Activated CD4-positive, alpha-beta T cell treated with anti-CD3 and anti-CD28 coated beads, Interleukin-2, Interleukin-4, amounts not matched to agents 100 ng/mL and 50 ng/mL, durations not matched to agents 16 hours and 8 hours (primary cell): ENCODE measurements around the gene ATG7.
"Not testable (repeated sequence)": the region's sequence is repeated elsewhere in the genome, so short reads cannot be mapped to it uniquely, and the experiment has no call there.

ENCODE experiments used
- DNase-seq: peaks from one replicate; pipeline ENCODE4 v3.0.0-alpha.2; 2020; ENCODE audit warnings: low spot score

ATG7 gene

DNA sequence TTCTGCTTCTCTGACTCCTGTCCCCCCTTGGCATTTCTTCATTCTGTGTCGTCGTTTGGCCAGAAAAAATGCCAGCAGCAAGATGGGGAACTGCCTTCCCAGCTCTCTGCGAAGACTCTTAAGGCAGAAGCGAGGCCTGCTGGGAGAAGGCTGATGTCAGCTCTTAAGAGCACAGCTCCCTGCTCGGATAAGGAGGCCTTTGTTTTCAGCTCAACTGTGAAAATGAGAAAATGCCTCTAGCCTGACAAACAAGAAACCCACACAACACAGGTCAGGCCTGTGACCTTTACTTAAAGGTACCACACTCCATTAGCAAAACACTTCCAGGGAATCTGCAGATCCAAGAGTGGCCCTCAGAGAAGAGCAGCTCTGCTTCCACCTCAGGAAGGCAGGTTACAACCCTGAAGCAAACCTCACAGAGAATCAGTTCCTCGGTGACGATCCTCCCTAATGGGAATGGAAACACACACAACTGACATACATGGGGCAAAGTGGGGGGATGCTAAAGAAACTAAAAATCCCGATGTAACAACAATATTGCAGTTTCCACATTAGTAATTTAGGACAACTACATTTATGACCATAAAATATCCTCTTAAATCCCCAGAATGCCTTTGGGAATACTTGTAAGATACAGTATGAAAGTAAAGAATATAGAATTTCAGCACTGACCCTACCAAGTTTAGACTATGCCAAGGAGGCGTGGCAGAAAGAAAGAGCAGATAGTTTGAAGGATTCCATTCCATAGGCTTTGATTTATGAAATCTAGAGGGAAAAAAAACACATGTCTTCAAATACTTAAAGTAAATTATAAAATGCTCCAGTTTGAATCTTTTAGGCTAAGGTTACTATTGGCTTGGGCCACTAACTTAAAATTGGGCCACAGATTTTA lies 319.4 kb downstream of the ATG7 start:
- DNase-seq: no peak

DNA sequence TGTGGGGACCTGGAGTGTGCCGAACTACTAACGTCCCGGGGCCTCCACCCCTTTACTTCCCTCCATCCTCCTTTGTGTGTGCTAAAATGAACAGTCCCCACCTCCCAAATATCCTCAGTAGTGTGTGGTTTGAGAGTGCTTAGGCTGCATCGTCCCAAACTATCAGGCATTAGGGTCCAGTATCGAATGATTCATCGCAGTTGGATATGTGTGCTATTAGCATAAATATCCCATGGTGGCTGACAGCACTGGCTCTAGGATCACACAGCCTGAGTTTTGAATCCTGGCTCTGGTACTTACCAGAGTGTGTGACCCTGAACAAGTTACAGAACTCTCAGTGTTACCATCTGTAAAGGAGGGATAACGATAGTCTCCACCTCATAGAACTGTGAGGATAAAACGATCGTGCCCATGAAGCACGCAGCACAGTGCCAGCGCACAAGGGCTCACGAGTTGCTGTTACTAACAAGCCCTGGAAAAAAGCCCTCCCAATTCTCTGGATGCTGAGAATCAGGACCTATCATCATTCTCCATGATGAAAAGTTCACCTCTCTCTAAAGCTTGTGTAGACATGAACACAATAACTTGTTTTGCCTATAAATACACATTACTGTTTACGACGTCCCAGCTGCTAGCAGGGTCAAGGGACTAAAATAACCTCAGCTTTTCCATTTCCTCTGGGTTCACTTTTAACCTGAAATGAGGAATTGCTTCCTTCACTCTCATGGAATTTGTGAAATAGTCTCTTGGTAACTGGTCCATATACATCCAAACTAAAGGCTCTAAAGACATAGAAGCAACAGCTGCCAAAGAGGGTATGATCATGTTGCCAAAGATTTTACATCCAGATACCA lies 320.5 kb downstream of the ATG7 start:
- DNase-seq: no peak

DNA sequence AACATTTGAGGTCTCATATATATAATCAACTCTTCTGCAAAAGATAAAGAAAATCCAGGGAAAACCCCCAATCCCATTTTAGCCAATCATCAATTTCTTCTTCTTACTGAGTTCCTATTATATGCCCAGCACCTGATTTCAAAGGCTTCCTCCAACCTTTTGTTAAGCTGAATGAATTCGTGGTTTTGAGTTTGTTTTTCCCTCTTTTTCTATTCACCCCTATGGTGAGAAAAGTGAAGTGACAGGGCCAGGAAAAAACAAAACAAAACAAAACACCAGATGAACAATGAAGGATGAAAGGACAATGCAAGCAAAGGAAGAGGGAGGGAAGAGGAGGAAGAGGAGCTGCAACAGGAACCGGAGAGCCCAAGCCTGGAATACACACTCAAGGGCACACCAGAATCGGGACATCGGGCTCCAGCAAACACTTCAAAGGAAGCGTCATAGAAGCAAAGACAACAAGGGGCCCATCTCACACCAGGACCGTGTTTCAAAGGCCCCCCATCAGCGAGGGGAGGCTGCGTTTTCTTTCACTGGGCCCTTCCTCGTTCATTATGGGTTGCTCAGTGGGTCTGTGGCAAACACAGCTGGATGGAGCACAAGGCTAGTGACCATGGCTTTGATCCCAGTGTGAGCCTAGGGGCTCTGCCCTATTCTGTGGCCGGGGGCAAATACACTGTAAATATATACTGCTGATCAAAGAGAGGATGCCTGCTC lies 321.3 kb downstream of the ATG7 start:
- DNase-seq: no peak

DNA sequence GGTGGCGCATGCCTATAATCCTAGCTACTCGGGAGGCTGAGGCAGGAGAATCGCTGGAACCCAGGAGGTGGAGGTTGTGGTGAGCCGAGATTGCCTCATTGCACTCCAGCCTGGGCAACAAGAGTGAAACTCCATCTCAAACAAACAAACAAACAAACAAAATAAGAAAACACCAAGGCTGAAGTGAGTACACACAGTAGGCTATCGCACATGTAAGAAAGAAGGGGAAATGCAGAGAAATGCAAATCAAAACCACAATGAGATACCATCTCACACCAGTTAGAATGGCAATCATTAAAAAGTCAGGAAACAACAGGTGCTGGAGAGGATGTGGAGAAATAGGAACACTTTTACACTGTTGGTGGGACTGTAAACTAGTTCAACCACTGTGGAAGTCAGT lies 322.8 kb downstream of the ATG7 start:
- DNase-seq: not testable (repeated sequence)

DNA sequence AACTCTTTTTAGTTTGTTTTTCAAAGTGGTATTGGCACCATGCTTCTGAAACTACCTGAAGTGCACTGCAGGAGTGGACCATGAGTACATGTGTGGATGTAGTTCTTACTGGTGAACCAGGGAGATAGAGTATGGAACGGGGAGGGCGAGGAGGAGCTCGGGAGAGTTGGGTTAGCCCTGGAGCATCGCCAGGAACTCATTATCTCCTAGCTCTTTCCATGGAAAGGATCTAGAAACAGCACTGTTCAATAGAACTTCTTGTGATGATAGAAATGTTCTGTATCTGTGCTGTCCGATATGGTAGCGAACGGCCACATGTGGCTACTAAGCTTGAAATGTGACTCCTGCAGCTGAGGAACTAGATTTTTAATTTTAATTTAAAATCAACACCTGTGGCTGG lies 324.2 kb downstream of the ATG7 start:
- DNase-seq: no peak

DNA sequence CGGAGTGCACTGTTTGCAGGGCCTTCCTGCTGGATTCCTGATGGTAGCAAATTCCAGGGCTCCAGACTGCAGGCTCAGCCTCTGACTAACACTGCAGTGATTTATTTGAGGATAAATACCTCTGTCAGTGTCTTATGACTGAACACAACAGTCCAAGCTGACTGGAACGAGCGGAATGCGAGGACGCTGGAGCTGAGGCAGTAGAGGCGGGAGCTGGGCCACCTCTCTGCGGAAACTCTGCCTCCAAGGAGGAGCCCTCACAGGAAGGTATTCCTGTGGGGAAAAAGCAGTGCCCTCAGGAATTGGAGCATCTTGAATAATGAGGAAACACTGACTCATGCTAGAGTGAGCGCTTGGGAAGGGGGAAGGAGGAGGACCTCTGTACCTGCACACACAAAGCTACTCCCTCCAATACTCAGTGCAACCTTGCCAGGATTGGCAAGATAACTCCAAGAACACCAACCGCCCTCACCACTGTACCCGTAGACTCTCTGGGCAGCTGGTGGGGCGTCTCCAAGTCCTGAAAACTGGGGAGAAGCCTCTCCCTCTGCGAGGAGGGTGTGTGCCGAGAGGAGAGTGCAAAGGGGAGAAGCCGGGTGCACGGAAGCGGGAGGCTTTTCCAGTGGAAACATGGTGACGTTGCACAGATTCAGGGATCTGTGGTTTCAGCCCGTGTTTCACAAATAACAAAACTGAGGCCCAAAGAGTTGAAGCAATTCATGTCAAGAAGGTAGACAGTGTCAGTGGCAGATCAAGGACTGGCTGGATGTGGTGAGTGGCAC lies 328.5 kb downstream of the ATG7 start:
- DNase-seq: no peak

DNA sequence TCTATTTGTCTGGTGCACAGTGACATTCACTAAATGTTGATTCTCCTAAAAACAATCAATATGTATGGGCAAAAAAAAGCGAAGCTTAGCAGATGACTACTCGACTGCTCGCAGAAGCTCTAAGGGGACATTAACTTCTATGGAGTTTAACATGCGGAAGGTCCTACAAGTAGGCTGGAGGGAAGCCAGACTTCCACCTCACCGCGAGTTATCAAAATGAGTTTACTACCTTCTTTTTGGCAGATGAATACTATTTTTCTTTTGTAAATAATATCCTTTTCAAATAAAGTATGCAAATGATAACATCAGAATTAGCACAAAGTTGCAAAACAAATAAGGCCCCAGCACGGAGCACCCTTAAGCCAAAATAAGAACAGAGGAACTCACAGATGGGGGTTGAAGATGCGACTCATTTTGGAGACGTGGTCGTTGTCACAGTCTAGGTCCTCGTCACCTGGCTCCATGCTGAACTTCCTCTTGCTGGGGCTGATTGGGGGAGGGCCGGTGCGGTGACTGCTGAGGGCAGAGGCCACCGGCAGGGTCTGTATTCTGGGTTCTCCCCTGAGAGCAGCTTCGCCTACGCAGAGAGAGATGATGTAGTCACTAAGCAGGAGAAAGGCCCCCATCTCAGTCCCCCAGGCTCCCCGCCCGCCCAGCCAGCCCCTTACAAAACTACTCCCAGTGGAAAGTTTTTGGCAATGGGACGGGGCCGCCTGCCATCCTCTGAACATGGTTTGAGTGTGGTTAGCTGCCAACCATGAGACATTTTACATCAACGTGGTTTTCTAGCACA lies 329.4 kb downstream of the ATG7 start:
- no peak for DNase-seq

DNA sequence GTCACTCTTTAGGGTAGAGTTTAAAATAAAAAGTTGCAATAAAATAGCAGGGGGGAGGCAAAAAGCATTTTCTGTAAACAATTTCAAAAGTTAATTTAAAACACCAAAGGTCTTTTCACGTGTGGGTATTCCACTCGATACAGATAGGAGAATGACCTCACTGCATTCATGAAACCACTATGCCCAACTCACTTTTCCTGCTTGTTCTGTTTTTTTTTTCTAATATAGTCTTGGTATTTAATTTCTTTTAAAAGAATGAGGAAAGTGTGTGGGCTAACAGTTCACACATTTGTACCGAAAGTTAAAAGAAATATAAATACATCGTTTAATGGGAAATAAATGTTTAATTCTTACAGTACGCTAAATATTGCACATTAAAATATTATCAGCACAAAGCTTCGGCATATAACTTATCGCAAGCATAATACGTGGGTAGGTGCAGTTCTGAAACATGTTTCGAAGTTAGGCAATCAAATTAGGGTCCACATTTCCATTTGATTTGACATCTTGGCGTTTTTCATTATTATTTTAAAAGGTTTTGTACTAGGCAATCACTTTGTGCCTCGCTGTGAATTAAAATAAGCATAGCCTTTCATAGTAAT lies 330.1 kb downstream of the ATG7 start:
- no peak for DNase-seq

DNA sequence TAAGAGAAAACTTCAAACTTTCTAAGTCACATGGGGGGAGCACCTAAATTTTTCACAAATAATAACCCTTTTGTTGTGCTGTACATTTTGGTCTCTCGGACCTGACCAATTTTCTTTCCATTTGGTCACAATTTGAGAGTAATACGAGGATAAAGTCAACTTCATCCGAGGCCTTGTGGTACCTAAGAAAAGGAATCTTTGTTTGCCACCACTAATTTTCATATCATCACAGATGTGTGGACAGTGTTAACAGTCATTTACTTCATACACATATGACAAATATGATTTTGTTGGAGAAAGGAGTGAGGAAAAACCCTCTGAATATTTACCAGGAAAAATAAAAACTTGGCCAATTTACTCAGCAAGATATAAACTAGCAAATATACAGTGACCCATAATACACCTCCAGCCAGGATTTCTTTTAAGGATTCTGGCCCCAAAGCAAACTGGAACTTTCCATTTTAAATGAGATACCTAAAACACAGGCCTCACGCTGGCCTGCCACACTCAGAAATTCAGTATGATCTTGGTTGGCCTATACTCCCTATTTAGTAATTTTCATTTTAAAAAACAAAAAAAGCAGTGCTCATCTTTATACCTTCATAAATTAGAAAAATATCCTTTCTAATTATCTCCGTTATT lies 330.8 kb downstream of the ATG7 start:
- DNase-seq: no peak

DNA sequence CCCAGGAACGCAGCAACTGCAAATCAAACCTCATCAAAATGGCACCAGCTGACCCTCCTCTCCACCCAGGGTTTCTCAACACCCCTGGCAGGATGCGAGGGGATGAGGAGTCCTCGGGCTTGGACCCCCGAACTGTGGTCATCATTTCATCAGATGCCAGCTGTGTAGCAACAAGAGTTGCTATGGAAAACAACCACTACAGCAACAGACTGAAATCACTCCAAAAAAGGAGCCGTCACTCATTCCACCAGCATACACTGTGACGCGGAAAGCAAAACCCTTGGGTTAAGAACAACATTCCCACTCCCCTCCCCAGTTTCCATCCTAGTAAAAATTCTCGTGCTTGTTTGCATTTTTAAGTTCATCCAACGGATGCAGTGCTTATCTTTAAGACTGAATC lies 331.4 kb downstream of the ATG7 start:
- DNase-seq: no peak

DNA sequence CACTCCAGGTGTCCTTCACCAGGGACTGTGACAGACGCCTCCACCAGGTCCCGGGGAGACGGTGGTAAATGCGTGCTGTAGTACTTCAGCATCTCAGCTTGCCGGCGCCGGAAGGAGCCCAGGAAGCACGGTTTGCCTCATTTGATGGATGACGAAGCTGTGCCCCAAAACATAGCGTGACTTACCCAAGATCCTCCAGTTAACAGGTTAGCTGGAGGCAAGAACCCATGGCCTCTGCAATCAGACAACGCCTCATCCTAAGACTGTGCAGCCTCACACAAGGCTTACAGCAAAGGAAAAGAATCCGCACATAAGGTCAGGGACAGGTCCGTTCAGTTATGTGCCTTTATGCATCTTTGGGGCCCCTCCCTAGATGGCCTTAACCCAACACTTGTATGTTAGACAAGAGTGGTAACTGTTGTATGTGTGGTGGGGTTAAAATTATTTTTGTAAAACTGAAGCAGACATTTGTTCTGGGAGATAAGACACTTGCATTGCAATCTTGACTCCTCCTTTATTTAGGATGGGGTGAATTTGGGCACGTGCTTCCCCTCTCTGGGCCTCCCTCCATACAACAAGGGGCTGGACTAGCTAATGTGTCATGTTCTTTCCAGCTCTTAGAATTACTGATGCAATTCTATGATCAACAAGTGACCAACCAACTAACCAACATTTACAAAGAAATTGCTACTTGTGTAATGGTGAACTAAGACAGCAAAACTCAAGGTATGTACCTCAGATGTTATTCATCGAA lies 332.1 kb downstream of the ATG7 start:
- DNase-seq: no peak

DNA sequence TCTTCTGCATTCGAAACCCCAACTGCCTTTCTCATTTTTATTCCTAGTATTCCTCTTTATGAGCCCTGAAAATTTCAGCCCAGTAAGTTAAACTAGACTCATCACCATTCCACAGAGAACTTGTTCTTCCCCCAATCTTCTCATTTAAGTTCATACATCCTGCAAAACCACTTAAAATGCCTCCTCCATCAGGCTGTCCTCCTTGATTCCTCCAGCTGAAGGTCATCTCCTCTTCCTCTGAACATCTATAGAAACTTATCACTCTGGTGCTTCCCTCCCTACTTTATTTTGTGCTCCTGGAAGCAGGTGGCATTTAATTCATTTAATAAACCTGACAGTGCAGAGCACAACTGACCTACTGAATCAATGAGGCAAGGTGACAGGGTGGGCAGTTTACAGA lies 333.2 kb downstream of the ATG7 start:
- no peak for DNase-seq

DNA sequence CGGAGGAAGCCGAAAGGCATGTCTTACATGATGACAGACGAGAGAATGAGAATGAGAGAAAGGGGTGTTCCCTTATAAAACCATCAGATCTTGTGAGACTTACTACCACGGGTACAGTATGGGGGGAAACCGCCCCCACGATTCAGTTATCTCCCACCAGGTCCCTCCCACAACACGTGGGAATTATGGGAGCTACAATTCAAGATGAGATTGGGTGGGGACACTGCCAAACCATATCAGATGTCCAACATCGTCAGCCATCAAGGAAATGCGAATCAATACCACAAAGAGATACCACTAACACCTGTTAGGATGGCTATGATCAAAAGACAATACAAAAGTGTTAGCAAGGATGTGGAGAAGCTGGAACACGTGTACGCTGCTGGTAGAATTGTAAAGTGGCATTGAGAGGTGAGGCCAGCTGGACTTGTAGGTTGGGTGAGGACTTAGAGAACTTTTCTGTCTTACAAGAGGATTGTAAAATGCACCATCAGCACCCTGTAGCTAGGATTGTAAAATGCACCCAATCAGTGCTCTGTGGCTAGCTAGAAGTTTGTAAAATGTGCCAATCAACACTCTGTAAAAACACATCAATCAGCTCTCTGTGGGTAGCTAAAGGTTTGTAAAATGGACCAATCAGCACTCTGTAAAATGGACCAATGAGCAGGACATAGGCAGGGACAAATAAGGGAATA lies 334.0 kb downstream of the ATG7 start:
- DNase-seq: no peak

DNA sequence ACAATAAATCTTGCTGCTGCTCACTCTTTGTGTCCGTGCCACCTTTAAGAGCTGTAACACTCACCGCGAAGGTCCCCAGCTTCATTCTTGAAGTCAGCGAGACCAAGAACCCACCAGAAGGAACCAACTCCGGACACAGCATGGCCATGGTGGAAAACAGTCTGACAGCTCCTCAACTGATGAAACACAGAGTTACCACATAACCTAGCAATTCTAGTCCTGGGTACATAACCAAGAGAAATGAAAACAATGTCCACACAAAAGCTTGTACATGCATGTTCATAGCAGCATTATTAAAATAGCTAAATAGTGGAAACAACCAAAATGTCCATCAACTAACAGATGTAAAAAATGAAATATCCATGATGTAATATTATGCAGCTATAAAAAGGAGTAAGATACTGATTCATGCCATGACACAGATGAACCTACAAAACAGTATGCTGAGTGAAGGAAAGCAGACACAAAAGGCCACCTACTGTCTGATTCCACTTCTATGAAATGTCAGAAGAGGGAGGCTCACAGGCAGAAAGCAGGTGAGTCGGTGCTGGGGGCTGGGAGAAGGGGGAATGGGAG lies 334.8 kb downstream of the ATG7 start:
- DNase-seq: no peak
